Measurements from ENCODE around the gene CAMK1D.
A peak's percentile ranks its signal among the peaks of the same experiment; 100 is the strongest.

CAMK1D gene

GRCh38 chr10:12559578-12560178 is 210.3 kb downstream of the CAMK1D start:
- Histone ChIP-seq H3K9me3 (ENCODE audit: low read length) (no peaks in the 10 kb centered on the region), H3K27ac (ENCODE audit: low read depth, low read length) (no peak overlapping the region), H3K9ac (ENCODE audit: low read length) (no peak overlapping the region), H3K4me1 (ENCODE audit: insufficient read depth, low read length) (peaks cover 7% of the 10 kb centered on the region), H3K36me3 (ENCODE audit: insufficient read depth, low read length) (no peaks in the 10 kb centered on the region), H3K4me3 (ENCODE audit: low read depth in 1 of 2, low read length in 2 of 2) (no peak overlapping the region), H3K27me3 (ENCODE audit: control insufficient read depth in 1 of 2, insufficient read depth in 2 of 2, low read length in 2 of 2) (no peaks in the 10 kb centered on the region)

- no peaks in the 10 kb centered on the region for H3K9me3 ChIP-seq (ENCODE audit: low read length)
- no peaks in the 10 kb centered on the region for H3K27me3 ChIP-seq (ENCODE audit: control insufficient read depth in 1 of 2, insufficient read depth in 2 of 2, low read length in 2 of 2)
- no peak overlapping the region for H3K4me3 ChIP-seq (ENCODE audit: low read depth in 1 of 2, low read length in 2 of 2)
- no peak overlapping the region for H3K27ac ChIP-seq (ENCODE audit: low read depth, low read length)
- H3K36me3 ChIP-seq (ENCODE audit: insufficient read depth, low read length): no peaks in the 10 kb centered on the region
- H3K4me1 ChIP-seq (ENCODE audit: insufficient read depth, low read length): peaks cover 7% of the 10 kb centered on the region
- no peak overlapping the region for H3K9ac ChIP-seq (ENCODE audit: low read length)
Observed at GRCh38 chr10:12561307-12561706, 212.0 kb downstream of the CAMK1D start.

- Histone ChIP-seq H3K36me3 (ENCODE audit: insufficient read depth, low read length) (no peaks in the 10 kb centered on the region), H3K27me3 (ENCODE audit: control insufficient read depth in 1 of 2, insufficient read depth in 2 of 2, low read length in 2 of 2) (no peaks in the 10 kb centered on the region), H3K9me3 (ENCODE audit: low read length) (no peaks in the 10 kb centered on the region)
Observed at GRCh38 chr10:12561720-12562119, 212.4 kb downstream of the CAMK1D start.

GRCh38 chr10:12563489-12563888 is 214.1 kb downstream of the CAMK1D start:
- Histone ChIP-seq H3K4me1 (ENCODE audit: insufficient read depth, low read length) (peaks cover 7% of the 10 kb centered on the region), H3K9me3 (ENCODE audit: low read length) (no peaks in the 10 kb centered on the region), H3K9ac (ENCODE audit: low read length) (no peak overlapping the region), H3K36me3 (ENCODE audit: insufficient read depth, low read length) (no peaks in the 10 kb centered on the region), H3K4me3 (ENCODE audit: low read depth in 1 of 2, low read length in 2 of 2) (no peak overlapping the region), H3K27ac (ENCODE audit: low read depth, low read length) (no peak overlapping the region), H3K27me3 (ENCODE audit: control insufficient read depth in 1 of 2, insufficient read depth in 2 of 2, low read length in 2 of 2) (no peaks in the 10 kb centered on the region)

More at GRCh38 chr10:12561720-12562119, 212.4 kb downstream of the CAMK1D start:
- Histone ChIP-seq H3K4me3 (ENCODE audit: low read depth in 1 of 2, low read length in 2 of 2) (no peak overlapping the region), H3K9ac (ENCODE audit: low read length) (no peak overlapping the region), H3K4me1 (ENCODE audit: insufficient read depth, low read length) (peaks cover 7% of the 10 kb centered on the region), H3K27ac (ENCODE audit: low read depth, low read length) (no peak overlapping the region)

- Histone ChIP-seq H3K27me3 (ENCODE audit: control insufficient read depth in 1 of 2, insufficient read depth in 2 of 2, low read length in 2 of 2) (no peaks in the 10 kb centered on the region), H3K36me3 (ENCODE audit: insufficient read depth, low read length) (no peaks in the 10 kb centered on the region), H3K9ac (ENCODE audit: low read length) (no peak overlapping the region), H3K4me1 (ENCODE audit: insufficient read depth, low read length) (peaks cover 7% of the 10 kb centered on the region), H3K27ac (ENCODE audit: low read depth, low read length) (no peak overlapping the region), H3K9me3 (ENCODE audit: low read length) (no peaks in the 10 kb centered on the region), H3K4me3 (ENCODE audit: low read depth in 1 of 2, low read length in 2 of 2) (no peak overlapping the region)
Observed at GRCh38 chr10:12564173-12564572, 214.8 kb downstream of the CAMK1D start.

GRCh38 chr10:12566161-12567115 is 217.1 kb downstream of the CAMK1D start:
- Histone ChIP-seq H3K4me3 (ENCODE audit: low read depth in 1 of 2, low read length in 2 of 2) (no peak overlapping the region), H3K27ac (ENCODE audit: low read depth, low read length) (no peak overlapping the region)

GRCh38 chr10:12568391-12569009 is 219.2 kb downstream of the CAMK1D start:
- Histone ChIP-seq H3K9me3 (ENCODE audit: low read length) (no peaks in the 10 kb centered on the region), H3K4me3 (ENCODE audit: low read depth in 1 of 2, low read length in 2 of 2) (no peak overlapping the region), H3K9ac (ENCODE audit: low read length) (no peak overlapping the region), H3K4me1 (ENCODE audit: insufficient read depth, low read length) (peaks cover 5% of the 10 kb centered on the region), H3K27ac (ENCODE audit: low read depth, low read length) (no peak overlapping the region), H3K27me3 (ENCODE audit: control insufficient read depth in 1 of 2, insufficient read depth in 2 of 2, low read length in 2 of 2) (no peaks in the 10 kb centered on the region), H3K36me3 (ENCODE audit: insufficient read depth, low read length) (no peaks in the 10 kb centered on the region)

More at GRCh38 chr10:12566161-12567115, 217.1 kb downstream of the CAMK1D start:
- H3K9me3 ChIP-seq (ENCODE audit: low read length): no peaks in the 10 kb centered on the region
- H3K4me1 ChIP-seq (ENCODE audit: insufficient read depth, low read length): peaks cover 7% of the 10 kb centered on the region
- H3K36me3 ChIP-seq (ENCODE audit: insufficient read depth, low read length): no peaks in the 10 kb centered on the region
- H3K9ac ChIP-seq (ENCODE audit: low read length): no peak overlapping the region
- no peaks in the 10 kb centered on the region for H3K27me3 ChIP-seq (ENCODE audit: control insufficient read depth in 1 of 2, insufficient read depth in 2 of 2, low read length in 2 of 2)

GRCh38 chr10:12572281-12572680 is 222.9 kb downstream of the CAMK1D start:
- Histone ChIP-seq H3K27ac (ENCODE audit: low read depth, low read length) (no peak overlapping the region), H3K9me3 (ENCODE audit: low read length) (no peaks in the 10 kb centered on the region), H3K9ac (ENCODE audit: low read length) (no peak overlapping the region), H3K4me1 (ENCODE audit: insufficient read depth, low read length) (no peaks in the 10 kb centered on the region), H3K27me3 (ENCODE audit: control insufficient read depth in 1 of 2, insufficient read depth in 2 of 2, low read length in 2 of 2) (no peaks in the 10 kb centered on the region), H3K4me3 (ENCODE audit: low read depth in 1 of 2, low read length in 2 of 2) (no peak overlapping the region), H3K36me3 (ENCODE audit: insufficient read depth, low read length) (no peaks in the 10 kb centered on the region)

GRCh38 chr10:12577610-12578009 is 228.3 kb downstream of the CAMK1D start:
- no peaks in the 10 kb centered on the region for H3K27me3 ChIP-seq (ENCODE audit: control insufficient read depth in 1 of 2, insufficient read depth in 2 of 2, low read length in 2 of 2)
- H3K36me3 ChIP-seq (ENCODE audit: insufficient read depth, low read length): no peaks in the 10 kb centered on the region
- no peak overlapping the region for H3K27ac ChIP-seq (ENCODE audit: low read depth, low read length)
- H3K4me3 ChIP-seq (ENCODE audit: low read depth in 1 of 2, low read length in 2 of 2): no peak overlapping the region
- peaks cover 21% of the 10 kb centered on the region for H3K4me1 ChIP-seq (ENCODE audit: insufficient read depth, low read length)
- no peaks in the 10 kb centered on the region for H3K9me3 ChIP-seq (ENCODE audit: low read length)
- H3K9ac ChIP-seq (ENCODE audit: low read length): no peak overlapping the region

GRCh38 chr10:12579954-12580858 is 230.9 kb downstream of the CAMK1D start:
- H3K27ac ChIP-seq (ENCODE audit: low read depth, low read length): peak overlapping the region; percentile 59
- H3K4me3 ChIP-seq (ENCODE audit: low read depth in 1 of 2, low read length in 2 of 2): peak overlapping the region in 1 of 2 donors; percentile 21
- peaks cover 21% of the 10 kb centered on the region for H3K4me1 ChIP-seq (ENCODE audit: insufficient read depth, low read length)
- H3K9ac ChIP-seq (ENCODE audit: low read length): peak overlapping the region; percentile 50
- no peaks in the 10 kb centered on the region for H3K27me3 ChIP-seq (ENCODE audit: control insufficient read depth in 1 of 2, insufficient read depth in 2 of 2, low read length in 2 of 2)
- H3K9me3 ChIP-seq (ENCODE audit: low read length): no peaks in the 10 kb centered on the region
- H3K36me3 ChIP-seq (ENCODE audit: insufficient read depth, low read length): no peaks in the 10 kb centered on the region

Data from muscle layer of colon (tissue), 2 donors.